HEK293 (cell line): Measurements from ENCODE around the gene PRTFDC1.
"Not testable (repeated sequence)": the region's sequence is repeated elsewhere in the genome, so short reads cannot be mapped to it uniquely, and the experiment has no call there.

Experiments
- CTCF ChIP-seq: fragments of 450-650 bp; formaldehyde crosslinking; IDR thresholded peaks from 2 replicates; pipeline ENCODE4 v1.5.1; 2016; ENCODE audit warnings: missing biosample characterization, missing genetic modification characterization
- GFI1B ChIP-seq: fragments of 450-650 bp; formaldehyde crosslinking; IDR thresholded peaks from 2 replicates; pipeline ENCODE4 v1.5.1; 2016; ENCODE audit warnings: missing biosample characterization, missing genetic modification characterization
- KLF16 ChIP-seq: fragments of 450-650 bp; formaldehyde crosslinking; IDR thresholded peaks from 2 replicates; pipeline ENCODE4 v1.5.1; 2017; ENCODE audit warnings: missing biosample characterization, missing genetic modification characterization
- YY1 ChIP-seq: fragments of 450-650 bp; formaldehyde crosslinking; IDR thresholded peaks from 2 replicates; pipeline ENCODE4 v1.5.1; 2018; ENCODE audit warnings: missing biosample characterization, missing genetic modification characterization
- ZBTB1 ChIP-seq: fragments of 450-650 bp; formaldehyde crosslinking; IDR thresholded peaks from 2 replicates; pipeline ENCODE4 v1.5.1; 2016; ENCODE audit warnings: missing biosample characterization, missing genetic modification characterization
- ZBTB8A ChIP-seq: fragments of 450-650 bp; formaldehyde crosslinking; IDR thresholded peaks from 2 replicates; pipeline ENCODE4 v1.5.1; 2016; ENCODE audit warnings: missing biosample characterization, missing genetic modification characterization
- ZNF140 ChIP-seq: fragments of 450-650 bp; formaldehyde crosslinking; IDR thresholded peaks from 2 replicates; pipeline ENCODE4 v1.5.1; 2016; ENCODE audit warnings: missing biosample characterization, missing genetic modification characterization
- ZNF24 ChIP-seq: fragments of 450-650 bp; formaldehyde crosslinking; IDR thresholded peaks from 2 replicates; pipeline ENCODE4 v1.5.1; 2016; ENCODE audit warnings: missing biosample characterization, missing genetic modification characterization
- ZNF274 ChIP-seq, 2 experiments: fragments of 200-500 bp in 1 of 2; fragments of 450-650 bp in 1 of 2; sonication (Bioruptor generic) in 1 of 2; formaldehyde crosslinking in 1 of 2; IDR thresholded peaks; 2 replicates each; pipeline versions ENCODE4 v1.5.1 to v1.6.1; 2014 to 2016; ENCODE audit warnings: borderline replicate concordance in 1 of 2, inconsistent platforms in 1 of 2, low read length in 1 of 2, missing biosample characterization in 1 of 2, missing genetic modification characterization in 1 of 2
- ZNF302 ChIP-seq: fragments of 450-650 bp; formaldehyde crosslinking; IDR thresholded peaks from 2 replicates; pipeline ENCODE4 v1.5.1; 2016; ENCODE audit warnings: missing biosample characterization, missing genetic modification characterization, low read depth
- ZNF530 ChIP-seq: fragments of 450-650 bp; formaldehyde crosslinking; IDR thresholded peaks from 2 replicates; pipeline ENCODE4 v1.5.1; 2016; ENCODE audit warnings: low read depth, missing biosample characterization, missing genetic modification characterization
- ZNF600 ChIP-seq: fragments of 450-650 bp; formaldehyde crosslinking; IDR thresholded peaks from 2 replicates; pipeline ENCODE4 v1.5.1; 2016; ENCODE audit warnings: missing biosample characterization, missing genetic modification characterization

GRCh38 chr10:24957624-24958051 lies 5.2 kb upstream of the PRTFDC1 start:
- TF ChIP-seq CTCF (tag by site-specific recombination); YY1 (tag by site-specific recombination); ZNF302; ZNF24 (tag by site-specific recombination); KLF16 (tag by site-specific recombination); GFI1B; ZNF600 (tag by site-specific recombination); ZNF274 (IDR thresholded peaks at IDR 0.05; ENCODE audit: low read length); ZNF274 (tag by site-specific recombination; IDR thresholded peaks at IDR 0.05; ENCODE audit: borderline replicate concordance); ZNF530; ZNF140 (tag by site-specific recombination); ZBTB8A (tag by site-specific recombination); ZBTB1 (tag by site-specific recombination): not testable (repeated sequence)
